Cardiac muscle cell (in vitro differentiated cells and primary cell): ENCODE data around the gene CYP27A1. TPM values are rescaled to one million over a fixed set of nuclear protein-coding genes. Genes with fewer than 3 reads are reported as not detected.

ENCODE experiments used
- DNase-seq, 2 donors: peaks; one replicate each; pipeline versions ENCODE4 v3.0.0 to v3.0.0-alpha.2; 2010 to 2017; ENCODE audit warnings: low read depth in 1 of 2, low spot score in 1 of 2
- H3K27ac ChIP-seq: fragments of 200-600 bp; sonication (generic); 2 replicates; pipeline ENCODE4 v1.5.1; 2016
- H3K27me3 ChIP-seq: fragments of 200-600 bp; sonication (generic); 2 replicates; pipeline ENCODE4 v1.6.0; 2016; ENCODE audit warnings: control low read depth
- H3K36me3 ChIP-seq: fragments of 200-600 bp; sonication (generic); 2 replicates; pipeline ENCODE4 v1.5.1; 2016; ENCODE audit warnings: control low read depth
- H3K4me1 ChIP-seq: fragments of 200-600 bp; sonication (generic); 2 replicates; pipeline ENCODE4 v1.8.1; 2017; ENCODE audit warnings: low read depth, mild to moderate bottlenecking, mixed run types
- H3K4me3 ChIP-seq: fragments of 200-600 bp; sonication (generic); 2 replicates; pipeline ENCODE4 v1.5.1; 2016; ENCODE audit warnings: mild to moderate bottlenecking
- H3K9me3 ChIP-seq: fragments of 200-600 bp; sonication (generic); 2 replicates; pipeline ENCODE4 v1.5.1; 2017; ENCODE audit warnings: low read depth, mild to moderate bottlenecking, control low read depth
- polyA plus RNA-seq: library from polyadenylated mRNA; unstranded; fragments of >200 nt; fragmentation: Nextera tagmentation; extraction: Ambion mirVana; gene quantifications from 2 replicates; pipeline ENCODE4 v1.2.1, GENCODE V29; 2016
- total RNA-seq: library from RNA; depleted of rRNA; stranded (reverse); fragments of >200 nt; gene quantifications from 2 replicates; pipeline ENCODE4 v1.2.3, GENCODE V29; 2016
- TF ChIP-seq, protein P1 (sequence below): IDR thresholded peaks from 2 replicates; pipeline ENCODE4 v1.5.1; 2012; ENCODE audit warnings: low read depth, mild to moderate bottlenecking, low read length

Gene CYP27A1
- total and polyA plus RNA-seq, 2 experiments from 2014 or later, result 70.6 to 106 TPM

DNA sequence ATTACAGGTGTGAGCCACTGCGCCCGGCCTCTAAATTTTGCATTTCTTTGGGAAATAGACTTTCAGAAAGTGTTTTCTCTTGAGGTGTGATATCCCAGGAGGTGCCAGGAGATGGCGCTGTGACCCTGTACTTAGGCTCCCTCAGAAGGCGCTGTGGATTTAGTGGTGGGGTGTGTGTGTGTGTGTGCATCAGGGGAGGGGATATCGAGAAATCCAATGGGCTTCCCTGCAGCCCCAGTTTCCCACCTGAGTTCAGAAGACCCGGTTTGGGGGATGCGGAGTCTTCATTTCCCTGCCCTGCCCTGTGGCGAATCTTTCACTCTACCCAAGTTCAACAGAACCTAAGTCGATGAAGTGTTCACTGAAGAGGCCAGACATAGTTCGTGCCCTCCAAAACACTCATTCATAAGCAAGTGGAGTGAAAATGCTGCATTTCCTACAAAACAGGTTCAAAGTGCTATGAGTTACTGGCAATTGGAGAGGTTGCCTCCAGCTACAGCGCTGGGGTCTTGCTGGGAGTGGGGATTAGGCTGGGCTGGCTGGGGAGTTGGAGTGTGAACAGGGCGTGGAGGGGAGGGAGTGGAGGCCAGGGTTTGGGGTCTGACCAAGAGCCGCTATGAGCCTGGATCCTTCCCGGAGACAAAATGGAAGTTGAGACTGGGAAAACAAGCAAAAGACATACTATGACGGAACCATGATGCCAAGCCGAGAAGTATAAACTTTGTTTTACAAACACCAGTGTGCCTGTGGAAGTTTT is 71.1 kb downstream of the CYP27A1 start:
- TF ChIP-seq, protein P1, sequence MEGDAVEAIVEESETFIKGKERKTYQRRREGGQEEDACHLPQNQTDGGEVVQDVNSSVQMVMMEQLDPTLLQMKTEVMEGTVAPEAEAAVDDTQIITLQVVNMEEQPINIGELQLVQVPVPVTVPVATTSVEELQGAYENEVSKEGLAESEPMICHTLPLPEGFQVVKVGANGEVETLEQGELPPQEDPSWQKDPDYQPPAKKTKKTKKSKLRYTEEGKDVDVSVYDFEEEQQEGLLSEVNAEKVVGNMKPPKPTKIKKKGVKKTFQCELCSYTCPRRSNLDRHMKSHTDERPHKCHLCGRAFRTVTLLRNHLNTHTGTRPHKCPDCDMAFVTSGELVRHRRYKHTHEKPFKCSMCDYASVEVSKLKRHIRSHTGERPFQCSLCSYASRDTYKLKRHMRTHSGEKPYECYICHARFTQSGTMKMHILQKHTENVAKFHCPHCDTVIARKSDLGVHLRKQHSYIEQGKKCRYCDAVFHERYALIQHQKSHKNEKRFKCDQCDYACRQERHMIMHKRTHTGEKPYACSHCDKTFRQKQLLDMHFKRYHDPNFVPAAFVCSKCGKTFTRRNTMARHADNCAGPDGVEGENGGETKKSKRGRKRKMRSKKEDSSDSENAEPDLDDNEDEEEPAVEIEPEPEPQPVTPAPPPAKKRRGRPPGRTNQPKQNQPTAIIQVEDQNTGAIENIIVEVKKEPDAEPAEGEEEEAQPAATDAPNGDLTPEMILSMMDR, result peak; percentile 79
- Histone ChIP-seq H3K27ac (no peak overlapping the region), H3K4me1 (no peaks in the 10 kb centered on the region), H3K36me3 (no peaks in the 10 kb centered on the region), H3K27me3 (peaks cover 86% of the 10 kb centered on the region), H3K9me3 (no peaks in the 10 kb centered on the region), H3K4me3 (no peak overlapping the region)
- peak; percentile 76 to 79 for DNase-seq

DNA sequence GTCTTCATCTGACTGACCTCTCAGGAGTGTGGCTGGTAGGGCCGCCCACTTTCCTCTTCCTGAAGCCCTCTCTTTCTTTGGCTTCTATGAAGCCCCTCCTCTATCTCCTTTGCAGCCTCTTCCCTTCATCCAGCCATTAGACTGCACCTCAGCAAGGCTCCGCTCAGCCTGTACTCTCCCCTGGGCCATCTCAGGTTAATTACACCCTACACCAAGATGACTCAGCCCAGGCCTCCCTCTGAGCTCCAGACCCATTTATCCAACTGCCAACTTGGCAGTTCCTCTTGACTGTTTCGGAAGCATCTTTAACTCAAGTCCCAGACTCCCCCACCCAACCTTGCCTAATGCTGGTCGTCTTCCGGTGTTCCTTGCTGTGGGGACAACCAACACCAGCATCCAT is 71.8 kb downstream of the CYP27A1 start:
- Histone ChIP-seq H3K4me1 (no peaks in the 10 kb centered on the region), H3K36me3 (no peaks in the 10 kb centered on the region), H3K9me3 (no peaks in the 10 kb centered on the region), H3K27ac (no peak overlapping the region), H3K27me3 (peaks cover 93% of the 10 kb centered on the region), H3K4me3 (no peak overlapping the region)
- DNase-seq, result peak in 1 of 2 donors; percentile 63
- TF ChIP-seq, protein P1, result no peak

DNA sequence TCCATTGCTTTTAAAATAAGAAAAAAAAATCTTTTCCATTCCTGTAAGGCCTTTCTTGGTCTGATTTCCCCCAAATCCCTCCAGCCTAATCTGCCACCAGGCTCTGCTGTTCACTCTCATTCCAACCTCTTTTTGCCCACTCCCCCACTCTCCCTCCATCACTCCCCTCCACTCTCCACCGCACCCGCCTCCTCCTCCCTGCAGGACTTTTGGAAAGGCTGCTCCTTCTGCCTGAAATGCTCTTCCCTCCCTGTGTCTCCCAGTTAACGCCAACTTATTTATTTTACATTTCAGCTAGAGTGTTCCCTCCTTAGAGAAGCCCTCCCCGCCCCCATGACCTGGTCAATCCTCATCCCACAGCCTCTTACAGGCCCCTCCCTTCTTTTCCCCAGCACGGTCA is 72.9 kb downstream of the CYP27A1 start:
- TF ChIP-seq, protein P1, result no peak
- Histone ChIP-seq H3K4me1 (no peaks in the 10 kb centered on the region), H3K9me3 (no peaks in the 10 kb centered on the region), H3K27me3 (peaks cover 93% of the 10 kb centered on the region), H3K4me3 (no peak overlapping the region), H3K27ac (no peak overlapping the region), H3K36me3 (no peaks in the 10 kb centered on the region)
- no peak for DNase-seq

DNA sequence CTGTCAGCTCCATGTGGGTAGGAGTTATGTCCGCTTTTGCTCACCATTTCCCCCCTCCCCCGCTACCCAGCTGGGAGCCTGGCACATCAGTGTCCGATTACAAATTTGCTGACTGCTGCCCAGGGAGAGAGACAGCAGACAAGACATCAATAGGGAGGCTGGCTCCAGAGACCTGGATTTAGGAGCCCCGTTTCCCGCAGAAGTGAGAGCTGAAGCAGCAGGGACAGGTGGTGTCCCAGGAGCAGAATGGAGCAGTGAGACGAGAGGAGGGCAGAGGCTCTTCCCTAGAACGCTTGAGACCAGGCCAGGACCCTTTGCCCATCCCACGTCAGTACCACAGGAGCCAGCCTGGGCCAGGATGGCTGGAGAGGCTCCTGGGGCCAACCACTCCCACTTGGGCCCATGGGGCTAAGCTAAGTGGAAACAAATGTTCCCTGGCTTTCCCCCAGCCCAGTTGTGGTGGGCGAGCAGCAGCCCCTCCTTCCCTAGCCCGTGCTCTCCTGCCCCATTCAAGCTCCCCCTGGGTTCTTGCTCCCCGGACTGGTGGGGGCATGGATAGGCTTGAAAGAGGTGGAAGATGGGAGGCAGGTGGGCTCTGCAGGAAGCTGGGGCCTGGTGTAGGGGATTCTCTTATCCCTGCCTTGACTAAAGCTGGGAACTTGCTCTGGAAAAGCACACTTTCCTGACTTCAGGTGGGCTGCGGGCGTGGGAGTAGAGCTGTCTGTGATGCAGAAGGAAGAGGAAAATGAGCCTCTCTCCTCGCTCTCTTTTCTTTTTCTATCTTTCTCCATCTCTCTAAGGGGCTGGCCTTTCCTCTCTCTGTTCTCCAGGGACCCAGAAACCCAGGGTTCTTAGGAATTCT is 73.6 kb downstream of the CYP27A1 start:
- H3K9me3 ChIP-seq, result no peaks in the 10 kb centered on the region
- DNase-seq, result no peak
- H3K36me3 ChIP-seq, result no peaks in the 10 kb centered on the region
- H3K27ac ChIP-seq, result no peak overlapping the region
- H3K27me3 ChIP-seq, result peaks cover 95% of the 10 kb centered on the region
- peaks cover 6% of the 10 kb centered on the region for H3K4me1 ChIP-seq
- TF ChIP-seq, protein P1, result no peak
- no peak overlapping the region for H3K4me3 ChIP-seq

DNA sequence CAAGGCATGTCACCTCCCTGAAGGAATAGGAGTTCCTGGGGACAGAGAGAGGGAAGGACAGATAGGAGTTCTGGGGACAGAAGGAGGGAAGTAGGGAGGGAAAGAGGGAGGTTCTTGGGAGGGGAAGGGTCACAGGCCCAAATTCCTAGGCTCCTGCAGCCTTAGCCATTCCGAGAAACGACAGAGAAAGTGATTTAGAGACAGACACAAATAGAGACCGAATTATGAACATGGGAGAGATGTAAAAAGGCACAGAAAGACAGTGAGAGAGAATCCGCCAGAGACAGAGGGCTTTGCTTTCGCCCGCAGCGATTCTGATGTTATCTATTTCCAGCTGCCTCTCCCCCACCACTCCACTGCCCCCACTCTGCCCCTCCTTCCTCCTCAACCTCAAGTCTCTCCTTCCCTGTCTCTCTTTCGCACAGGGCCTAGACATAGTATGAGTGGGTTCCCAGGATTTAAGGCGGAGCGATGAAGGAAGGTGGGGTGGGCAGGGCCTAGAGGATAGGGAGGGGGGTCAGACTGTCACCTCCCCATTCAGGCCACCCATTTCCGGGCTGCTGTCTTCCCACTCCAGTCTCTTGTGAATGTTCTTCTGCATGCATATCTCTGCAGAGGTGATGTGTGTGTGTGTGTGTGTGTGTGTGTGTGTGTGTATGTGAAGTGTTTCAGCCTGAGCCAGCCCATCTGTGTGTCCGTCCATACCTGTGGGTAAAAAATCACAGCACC is 74.4 kb downstream of the CYP27A1 start:
- Histone ChIP-seq H3K36me3 (no peaks in the 10 kb centered on the region), H3K4me3 (no peak overlapping the region), H3K9me3 (no peaks in the 10 kb centered on the region), H3K27ac (no peak overlapping the region), H3K4me1 (peaks cover 7% of the 10 kb centered on the region), H3K27me3 (peaks cover 96% of the 10 kb centered on the region)
- DNase-seq, result no peak
- TF ChIP-seq, protein P1, result no peak
